Loucy (cell line): Measurements from ENCODE around the gene ARHGAP25.

Source experiments
- H2AFZ ChIP-seq: fragments of 200-600 bp; sonication (generic); 2 replicates; pipeline ENCODE4 v1.6.0; 2016; ENCODE audit warnings: antibody characterized with exemption, mild to moderate bottlenecking, low read length, moderate library complexity
- H3F3A ChIP-seq: fragments of 200-600 bp; 2 replicates; pipeline ENCODE4 v1.6.0; 2016; ENCODE audit warnings: antibody characterized with exemption, low read depth, mild to moderate bottlenecking
- H3K27me3 ChIP-seq: fragments of 200-600 bp; sonication (generic); 2 replicates; pipeline ENCODE4 v1.6.1; 2014; ENCODE audit warnings: low read length, mild to moderate bottlenecking; ENCODE audit not compliant: insufficient read depth, poor library complexity, severe bottlenecking
- H3K36me3 ChIP-seq: fragments of 200-600 bp; sonication (generic); 2 replicates; pipeline ENCODE4 v1.6.1; 2016; ENCODE audit warnings: low read length; ENCODE audit not compliant: insufficient read depth
- H3K4me1 ChIP-seq: fragments of 200-600 bp; sonication (generic); 2 replicates; pipeline ENCODE4 v1.5.1; 2014; ENCODE audit warnings: low read length, mild to moderate bottlenecking; ENCODE audit not compliant: insufficient read depth, poor library complexity, severe bottlenecking
- H3K4me2 ChIP-seq: fragments of 200-600 bp; sonication (generic); 2 replicates; pipeline ENCODE4 v1.6.0; 2014; ENCODE audit warnings: antibody characterized with exemption, low read length, low read depth, mild to moderate bottlenecking; ENCODE audit not compliant: poor library complexity, severe bottlenecking
- H3K4me3 ChIP-seq: fragments of 200-600 bp; sonication (generic); 2 replicates; pipeline ENCODE4 v1.5.1; 2014; ENCODE audit warnings: low read length, mild to moderate bottlenecking, mixed read lengths; ENCODE audit not compliant: poor library complexity, severe bottlenecking
- H3K79me2 ChIP-seq: fragments of 200-600 bp; sonication (generic); 2 replicates; pipeline ENCODE4 v1.6.1; 2014; ENCODE audit warnings: low read length; ENCODE audit not compliant: insufficient read depth
- H3K9ac ChIP-seq: fragments of 200-600 bp; sonication (generic); 2 replicates; pipeline ENCODE4 v1.6.0; 2014; ENCODE audit warnings: mild to moderate bottlenecking, low read depth, low read length, moderate library complexity; ENCODE audit not compliant: poor library complexity, severe bottlenecking
- H3K9me2 ChIP-seq: fragments of 200-600 bp; sonication (generic); replicated peaks from 2 replicates; pipeline ENCODE4 v1.6.1; 2016; ENCODE audit warnings: low read depth, low read length, mixed read lengths
- H3K9me3 ChIP-seq: fragments of 200-600 bp; sonication (generic); 2 replicates; pipeline ENCODE4 v1.6.1; 2014; ENCODE audit warnings: mild to moderate bottlenecking, antibody characterized with exemption, low read length, low read depth; ENCODE audit not compliant: insufficient read depth
- H4K20me1 ChIP-seq: fragments of 200-600 bp; sonication (generic); 2 replicates; pipeline ENCODE4 v1.6.0; 2014; ENCODE audit warnings: antibody characterized with exemption, low read length, mild to moderate bottlenecking; ENCODE audit not compliant: insufficient read depth, poor library complexity, severe bottlenecking
- CTCF ChIP-seq: fragments of 200-600 bp; sonication (generic); conservative IDR thresholded peaks from 2 replicates; pipeline ENCODE4 v1.5.1; 2014; ENCODE audit warnings: mild to moderate bottlenecking, antibody characterized with exemption, low read length
- EZH2phosphoT487 ChIP-seq: fragments of 200-600 bp; IDR thresholded peaks from 2 replicates; pipeline ENCODE4 v1.6.1; 2018; ENCODE audit warnings: antibody characterized with exemption, mild to moderate bottlenecking, moderate library complexity, borderline replicate concordance

Gene ARHGAP25

GRCh38 chr2:68846091-68846490, 111.5 kb downstream of the ARHGAP25 start:
- Histone ChIP-seq H3K9me2 (no peaks in the 10 kb centered on the region), H3K9ac (no peak overlapping the region), H3K27me3 (no peaks in the 10 kb centered on the region), H3F3A (no peaks in the 10 kb centered on the region), H4K20me1 (no peaks in the 10 kb centered on the region), H3K9me3 (no peaks in the 10 kb centered on the region), H3K4me1 (no peaks in the 10 kb centered on the region), H3K79me2 (no peaks in the 10 kb centered on the region), H2AFZ (no peak overlapping the region), H3K4me2 (no peak overlapping the region), H3K4me3 (no peak overlapping the region), H3K36me3 (no peaks in the 10 kb centered on the region)
- no peak for TF ChIP-seq CTCF
- no peak for TF ChIP-seq EZH2phosphoT487

GRCh38 chr2:68847751-68848150, 113.1 kb downstream of the ARHGAP25 start:
- Histone ChIP-seq H3F3A (no peaks in the 10 kb centered on the region), H3K4me1 (no peaks in the 10 kb centered on the region), H3K36me3 (no peaks in the 10 kb centered on the region), H3K9me3 (no peaks in the 10 kb centered on the region), H3K9ac (no peak overlapping the region), H3K4me2 (no peak overlapping the region), H3K79me2 (no peaks in the 10 kb centered on the region), H4K20me1 (no peaks in the 10 kb centered on the region), H2AFZ (no peak overlapping the region), H3K4me3 (no peak overlapping the region), H3K27me3 (no peaks in the 10 kb centered on the region), H3K9me2 (no peaks in the 10 kb centered on the region)
- no peak for TF ChIP-seq CTCF
- no peak for TF ChIP-seq EZH2phosphoT487

GRCh38 chr2:68849579-68850030, 115.0 kb downstream of the ARHGAP25 start:
- Histone ChIP-seq H3K36me3 (no peaks in the 10 kb centered on the region), H3F3A (no peaks in the 10 kb centered on the region), H3K9ac (no peak overlapping the region), H4K20me1 (no peaks in the 10 kb centered on the region), H3K4me3 (no peak overlapping the region), H3K4me2 (no peak overlapping the region), H3K9me3 (no peaks in the 10 kb centered on the region), H3K9me2 (no peaks in the 10 kb centered on the region), H2AFZ (no peak overlapping the region), H3K27me3 (no peaks in the 10 kb centered on the region), H3K4me1 (no peaks in the 10 kb centered on the region), H3K79me2 (no peaks in the 10 kb centered on the region)
- TF ChIP-seq CTCF = no peak
- TF ChIP-seq EZH2phosphoT487 = no peak
